ENCODE measurements around the gene DPH3. TPM values are rescaled to one million over a fixed set of nuclear protein-coding genes. Genes with fewer than 3 reads are reported as not detected.

DPH3 gene
- total RNA-seq, 4 donors from 2014 or later = 5.5 to 11.5 (median 8.0) TPM

GRCh38 chr3:16245609-16246008 lies 19.1 kb downstream of the DPH3 start:
- no peak for DNase-seq (ENCODE audit: low spot score in 2 of 2)
- no peak overlapping the region for H3K27ac ChIP-seq
- H3K9me3 ChIP-seq = no peaks in the 10 kb centered on the region
- no peak for TF ChIP-seq POLR2AphosphoS5 (IDR thresholded peaks at IDR 0.05)
- TF ChIP-seq EP300 (IDR thresholded peaks at IDR 0.05) = no peak
- no peak for TF ChIP-seq CTCF (IDR thresholded peaks at IDR 0.05)
- no peak for TF ChIP-seq POLR2A (IDR thresholded peaks at IDR 0.05)
- H3K27me3 ChIP-seq = no peaks in the 10 kb centered on the region
- 93% methylated on average over 3 of the region's 3 CpGs for WGBS
- peaks cover 8% of the 10 kb centered on the region for H3K4me1 ChIP-seq
- no peaks in the 10 kb centered on the region for H3K36me3 ChIP-seq
- H3K4me3 ChIP-seq = no peak overlapping the region

GRCh38 chr3:16243706-16244490 lies 20.8 kb downstream of the DPH3 start:
- Histone ChIP-seq H3K36me3 (no peaks in the 10 kb centered on the region), H3K4me3 (no peak overlapping the region), H3K4me1 (peaks cover 12% of the 10 kb centered on the region), H3K27me3 (no peaks in the 10 kb centered on the region), H3K27ac (no peak overlapping the region), H3K9me3 (no peaks in the 10 kb centered on the region)
- WGBS = 65% methylated on average over 9 of the region's 9 CpGs
- TF ChIP-seq POLR2AphosphoS5 (IDR thresholded peaks at IDR 0.05) (no peak), EP300 (IDR thresholded peaks at IDR 0.05) (no peak), POLR2A (IDR thresholded peaks at IDR 0.05) (no peak), CTCF (IDR thresholded peaks at IDR 0.05) (no peak)
- no peak for DNase-seq (ENCODE audit: low spot score in 2 of 2)

DNA sequence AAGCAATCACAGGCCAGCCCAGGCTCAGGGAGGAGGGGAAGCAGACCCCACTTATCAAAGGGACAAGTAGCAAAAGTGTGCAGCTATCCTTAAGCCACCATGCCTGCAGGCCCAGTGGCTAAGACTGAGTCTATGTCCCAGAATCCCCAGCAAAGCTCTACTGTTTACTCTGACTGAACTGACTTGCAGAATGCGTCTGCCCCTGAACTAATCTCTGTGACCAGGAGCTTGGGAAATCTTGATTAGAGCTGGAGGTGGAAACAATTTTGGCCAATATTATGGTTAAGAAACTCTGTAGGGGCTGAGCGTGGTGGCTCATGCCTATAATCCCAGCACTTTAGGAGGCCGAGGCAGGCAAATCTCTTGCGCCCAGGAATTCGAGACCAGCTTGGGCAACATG lies 22.6 kb downstream of the DPH3 start:
- DNase-seq (ENCODE audit: low spot score in 2 of 2) = no peak
- TF ChIP-seq POLR2A (IDR thresholded peaks at IDR 0.05) = no peak
- no peak for TF ChIP-seq POLR2AphosphoS5 (IDR thresholded peaks at IDR 0.05)
- TF ChIP-seq EP300 (IDR thresholded peaks at IDR 0.05) = no peak
- TF ChIP-seq CTCF (IDR thresholded peaks at IDR 0.05) = no peak
- 95% methylated on average over 5 of the region's 5 CpGs for WGBS
- H3K4me1 ChIP-seq = peaks cover 8% of the 10 kb centered on the region
- H3K9me3 ChIP-seq = no peaks in the 10 kb centered on the region
- H3K27ac ChIP-seq = no peak overlapping the region
- H3K36me3 ChIP-seq = no peaks in the 10 kb centered on the region
- no peaks in the 10 kb centered on the region for H3K27me3 ChIP-seq
- H3K4me3 ChIP-seq = no peak overlapping the region

GRCh38 chr3:16241225-16241624 lies 23.5 kb downstream of the DPH3 start:
- TF ChIP-seq CTCF (IDR thresholded peaks at IDR 0.05) (no peak), EP300 (IDR thresholded peaks at IDR 0.05) (no peak), POLR2A (IDR thresholded peaks at IDR 0.05) (no peak), POLR2AphosphoS5 (IDR thresholded peaks at IDR 0.05) (no peak)
- Histone ChIP-seq H3K36me3 (no peaks in the 10 kb centered on the region), H3K4me1 (peaks cover 7% of the 10 kb centered on the region), H3K27me3 (no peaks in the 10 kb centered on the region), H3K27ac (peak overlapping the region; percentile 53), H3K9me3 (no peaks in the 10 kb centered on the region), H3K4me3 (no peak overlapping the region)
- DNase-seq (ENCODE audit: low spot score in 2 of 2) = no peak
- 99% methylated on average over 5 of the region's 5 CpGs for WGBS

DNA sequence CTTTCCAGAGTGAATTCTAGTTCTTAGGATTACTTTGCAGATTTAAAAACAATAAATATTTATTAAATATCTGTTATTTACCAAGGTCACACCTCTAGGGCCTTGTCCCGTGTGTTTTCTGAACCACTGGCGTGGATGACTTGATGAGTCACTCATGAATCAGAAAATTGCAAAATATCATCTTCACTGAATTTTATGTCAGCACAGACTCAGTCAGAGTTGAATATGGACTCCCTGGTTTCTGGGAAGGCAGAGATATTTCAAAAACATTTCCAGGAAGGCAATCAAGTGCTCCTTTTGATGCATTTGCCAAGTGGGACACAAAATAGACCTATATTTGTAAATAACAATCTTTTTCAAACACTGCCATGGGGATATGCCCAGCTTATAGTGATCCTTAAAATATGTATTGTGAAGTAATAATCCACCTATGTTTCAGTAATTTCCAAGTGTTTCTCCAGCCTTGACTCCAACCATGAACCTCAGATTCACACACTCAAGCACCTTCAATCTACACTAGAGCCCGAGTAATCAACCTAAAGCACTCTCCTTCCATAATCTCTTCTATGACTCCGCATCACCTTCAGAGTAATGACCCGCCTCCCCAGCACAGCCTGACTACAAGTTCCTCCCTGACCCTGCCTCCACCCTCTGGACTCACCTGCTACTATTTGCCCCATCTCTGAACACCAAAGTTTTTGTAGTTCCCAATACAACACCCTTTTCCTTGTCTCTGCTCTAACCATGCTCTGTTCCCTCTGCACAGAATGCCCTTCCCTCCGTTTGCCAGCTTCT lies 24.3 kb downstream of the DPH3 start:
- Histone ChIP-seq H3K9me3 (no peaks in the 10 kb centered on the region), H3K4me3 (no peak overlapping the region), H3K27ac (peak overlapping the region; percentile 71), H3K4me1 (peaks cover 7% of the 10 kb centered on the region), H3K27me3 (no peaks in the 10 kb centered on the region), H3K36me3 (no peaks in the 10 kb centered on the region)
- TF ChIP-seq POLR2AphosphoS5 (IDR thresholded peaks at IDR 0.05) (peak in 2 of 3 donors; percentile 31 to 53), CTCF (IDR thresholded peaks at IDR 0.05) (no peak)
- 64% methylated on average over 6 of the region's 6 CpGs for WGBS
- DNase-seq (ENCODE audit: low spot score in 2 of 2) = no peak
